ENCODE results near the gene LY6G6F. TPM values are rescaled to one million over a fixed set of nuclear protein-coding genes. Genes with fewer than 3 reads are reported as not detected.

The LY6G6F gene
- total RNA-seq, 1 donor from 2014 or later: not detected

DNA sequence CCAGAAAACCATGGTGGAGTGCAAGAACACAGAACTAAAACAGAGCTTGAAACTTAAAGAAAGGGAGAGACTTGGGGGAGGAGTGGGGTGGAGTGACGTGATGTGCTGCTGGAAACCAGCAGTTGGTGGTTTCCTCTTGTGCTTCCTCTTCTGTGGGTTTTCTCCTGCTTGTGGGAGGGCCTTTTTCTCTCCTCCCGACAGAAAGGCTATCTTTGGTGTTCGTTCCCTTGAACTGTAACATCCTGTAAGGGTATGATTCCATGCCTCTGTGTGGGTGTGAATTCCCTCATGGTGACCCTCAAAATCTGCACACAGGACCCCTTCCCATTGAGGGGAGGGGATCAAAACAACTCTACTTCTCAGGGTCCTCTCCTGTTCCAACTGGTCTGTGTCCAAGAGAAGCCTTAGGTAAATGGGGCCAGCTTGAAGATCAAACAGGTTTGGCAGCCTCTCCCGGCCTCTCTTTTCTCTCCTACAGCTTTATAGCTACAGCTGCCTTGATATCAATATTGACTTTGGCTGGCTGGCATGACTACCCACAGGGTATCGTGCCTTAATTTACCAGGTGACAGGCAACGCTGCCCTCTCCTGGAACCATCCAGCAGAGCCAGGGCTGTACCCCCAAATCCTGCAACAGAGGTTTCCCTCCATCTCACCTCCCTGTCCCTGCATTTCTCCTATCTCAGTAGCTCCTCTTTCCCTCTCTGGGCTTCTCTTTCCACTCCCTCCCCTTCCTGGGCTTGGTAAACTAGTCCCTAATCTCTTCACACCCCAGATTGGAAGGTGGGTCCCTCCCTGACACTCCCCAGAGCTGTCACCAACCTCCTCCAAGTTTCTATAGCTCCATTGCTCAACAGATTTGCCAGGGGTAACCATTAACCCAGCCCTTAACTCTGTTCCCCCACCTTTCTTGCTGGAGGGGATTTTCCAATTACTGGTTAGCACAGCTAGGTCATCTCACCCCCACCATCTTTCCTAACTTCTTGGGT lies 31.6 kb downstream of the LY6G6F start:
- DNase-seq (ENCODE audit: extremely low spot score, unreplicated experiment): no peak
- Mint-ChIP-seq H3K9me3 (ENCODE audit: unreplicated experiment) (no peaks in the 10 kb centered on the region), H3K4me3 (ENCODE audit: unreplicated experiment) (peak overlapping the region; percentile 46), H3K4me1 (ENCODE audit: unreplicated experiment) (peaks cover 52% of the 10 kb centered on the region), H3K27me3 (ENCODE audit: unreplicated experiment) (no peaks in the 10 kb centered on the region), H3K36me3 (ENCODE audit: unreplicated experiment) (peaks cover 7% of the 10 kb centered on the region), H3K27ac (ENCODE audit: unreplicated experiment) (peak overlapping the region; percentile 96)
- TF ChIP-seq, protein P1, sequence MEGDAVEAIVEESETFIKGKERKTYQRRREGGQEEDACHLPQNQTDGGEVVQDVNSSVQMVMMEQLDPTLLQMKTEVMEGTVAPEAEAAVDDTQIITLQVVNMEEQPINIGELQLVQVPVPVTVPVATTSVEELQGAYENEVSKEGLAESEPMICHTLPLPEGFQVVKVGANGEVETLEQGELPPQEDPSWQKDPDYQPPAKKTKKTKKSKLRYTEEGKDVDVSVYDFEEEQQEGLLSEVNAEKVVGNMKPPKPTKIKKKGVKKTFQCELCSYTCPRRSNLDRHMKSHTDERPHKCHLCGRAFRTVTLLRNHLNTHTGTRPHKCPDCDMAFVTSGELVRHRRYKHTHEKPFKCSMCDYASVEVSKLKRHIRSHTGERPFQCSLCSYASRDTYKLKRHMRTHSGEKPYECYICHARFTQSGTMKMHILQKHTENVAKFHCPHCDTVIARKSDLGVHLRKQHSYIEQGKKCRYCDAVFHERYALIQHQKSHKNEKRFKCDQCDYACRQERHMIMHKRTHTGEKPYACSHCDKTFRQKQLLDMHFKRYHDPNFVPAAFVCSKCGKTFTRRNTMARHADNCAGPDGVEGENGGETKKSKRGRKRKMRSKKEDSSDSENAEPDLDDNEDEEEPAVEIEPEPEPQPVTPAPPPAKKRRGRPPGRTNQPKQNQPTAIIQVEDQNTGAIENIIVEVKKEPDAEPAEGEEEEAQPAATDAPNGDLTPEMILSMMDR (IDR thresholded peaks at IDR 0.05): peak; percentile 35

DNA sequence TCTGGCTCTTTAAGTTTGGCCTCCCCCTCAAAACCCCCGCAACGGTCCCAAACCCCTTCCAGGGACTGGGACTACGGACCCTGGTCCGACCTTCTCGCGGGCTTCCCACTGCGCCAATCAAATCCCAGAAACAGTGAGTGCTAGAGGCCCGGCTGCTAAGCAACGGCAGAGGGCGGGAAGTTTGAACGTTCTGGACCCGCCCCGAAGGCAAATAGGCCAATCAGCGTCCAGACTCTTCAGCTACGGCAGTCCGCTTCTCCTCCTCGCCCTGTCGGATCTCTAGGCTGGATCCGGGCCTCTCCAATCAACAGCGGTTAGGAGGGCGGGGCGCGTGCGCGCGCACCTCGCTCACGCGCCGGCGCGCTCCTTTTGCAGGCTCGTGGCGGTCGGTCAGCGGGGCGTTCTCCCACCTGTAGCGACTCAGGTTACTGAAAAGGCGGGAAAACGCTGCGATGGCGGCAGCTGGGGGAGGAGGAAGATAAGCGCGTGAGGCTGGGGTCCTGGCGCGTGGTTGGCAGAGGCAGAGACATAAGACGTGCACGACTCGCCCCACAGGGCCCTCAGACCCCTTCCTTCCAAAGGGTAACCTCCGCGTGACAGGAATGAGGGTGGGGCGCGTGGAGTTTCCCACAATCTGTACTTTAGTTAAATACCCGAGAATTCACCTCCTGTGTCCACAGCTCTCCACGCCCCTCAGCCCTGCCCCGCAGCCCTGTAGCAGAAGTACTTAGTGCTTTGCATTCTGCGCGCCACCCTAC lies 33.2 kb downstream of the LY6G6F start, which contains the start of gene MSH5:
TSS of gene MSH5 (plus strand) at position 367 of the 758 bp plus-strand sequence. CDS start 462 bp downstream, outside the sequence.
- Mint-ChIP-seq H3K4me1 (ENCODE audit: unreplicated experiment) (peaks cover 42% of the 10 kb centered on the region), H3K9me3 (ENCODE audit: unreplicated experiment) (no peaks in the 10 kb centered on the region), H3K27me3 (ENCODE audit: unreplicated experiment) (no peaks in the 10 kb centered on the region), H3K36me3 (ENCODE audit: unreplicated experiment) (no peaks in the 10 kb centered on the region), H3K27ac (ENCODE audit: unreplicated experiment) (peak within 1 kb of the TSS; percentile 96), H3K4me3 (ENCODE audit: unreplicated experiment) (peak within 1 kb of the TSS; percentile 97)
- peak; percentile 99 for DNase-seq (ENCODE audit: extremely low spot score, unreplicated experiment)
- TF ChIP-seq, protein P1 (IDR thresholded peaks at IDR 0.05): no peak

DNA sequence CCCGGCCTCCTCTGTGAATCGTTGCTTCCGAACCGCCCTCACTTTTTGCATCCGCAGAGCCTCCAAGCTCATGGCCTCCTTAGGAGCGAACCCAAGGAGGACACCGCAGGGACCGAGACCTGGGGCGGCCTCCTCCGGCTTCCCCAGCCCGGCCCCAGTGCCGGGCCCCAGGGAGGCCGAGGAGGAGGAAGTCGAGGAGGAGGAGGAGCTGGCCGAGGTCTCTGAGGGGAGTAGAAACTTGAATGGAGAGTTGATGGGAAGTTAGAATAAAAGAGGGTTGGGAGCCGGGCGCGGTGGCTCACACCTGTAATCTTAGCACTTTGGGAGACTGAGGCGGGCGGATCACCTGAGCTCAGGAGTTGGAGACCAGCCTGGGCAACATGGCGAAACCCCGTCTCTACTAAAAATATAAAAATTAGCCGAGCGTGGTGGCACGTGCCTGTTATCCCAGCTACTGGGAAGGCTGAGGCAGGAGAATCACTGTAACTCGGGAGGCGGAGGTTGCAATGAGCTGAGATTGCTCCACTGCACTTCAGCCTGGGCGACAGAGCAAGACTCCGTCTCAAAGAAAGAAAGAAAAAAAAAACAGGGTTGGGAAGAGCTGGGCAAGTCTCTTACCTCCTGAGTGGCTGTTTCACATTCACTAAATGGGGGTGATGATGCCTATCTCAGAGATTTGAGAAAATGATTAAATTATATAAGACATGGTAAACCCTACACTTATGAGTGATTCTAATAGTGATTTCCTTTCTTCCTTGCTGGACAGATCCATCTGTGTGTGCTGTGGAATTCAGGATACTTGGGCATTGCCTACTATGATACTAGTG lies 33.9 kb downstream of the LY6G6F start:
- TF ChIP-seq, protein P1 (IDR thresholded peaks at IDR 0.05): no peak
- Mint-ChIP-seq H3K9me3 (ENCODE audit: unreplicated experiment) (no peaks in the 10 kb centered on the region), H3K4me1 (ENCODE audit: unreplicated experiment) (peaks cover 37% of the 10 kb centered on the region), H3K4me3 (ENCODE audit: unreplicated experiment) (peak overlapping the region; percentile 97), H3K27me3 (ENCODE audit: unreplicated experiment) (no peaks in the 10 kb centered on the region), H3K27ac (ENCODE audit: unreplicated experiment) (peak overlapping the region; percentile 96), H3K36me3 (ENCODE audit: unreplicated experiment) (no peaks in the 10 kb centered on the region)
- DNase-seq (ENCODE audit: extremely low spot score, unreplicated experiment): no peak

DNA sequence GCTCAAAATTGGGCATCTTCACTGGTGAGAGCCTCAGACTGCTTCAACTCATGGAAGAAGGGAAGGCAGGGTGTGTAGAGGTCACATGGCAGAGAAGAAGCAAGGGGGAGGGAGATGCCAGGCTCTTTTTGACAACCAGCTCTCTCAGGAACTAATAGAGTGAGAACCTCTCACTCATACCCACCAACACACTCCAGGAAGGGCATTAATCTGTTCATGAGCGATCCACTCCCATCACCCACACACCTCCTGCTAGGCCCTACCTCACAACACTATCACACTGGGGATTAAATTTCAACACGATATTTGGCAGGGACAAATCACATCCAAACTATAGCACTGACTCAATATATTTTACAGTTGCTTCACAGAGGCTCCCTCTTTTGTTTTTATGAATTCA lies 35.1 kb downstream of the LY6G6F start:
- H3K4me1 Mint-ChIP-seq (ENCODE audit: unreplicated experiment): peaks cover 33% of the 10 kb centered on the region
- H3K36me3 Mint-ChIP-seq (ENCODE audit: unreplicated experiment): no peaks in the 10 kb centered on the region
- H3K27ac Mint-ChIP-seq (ENCODE audit: unreplicated experiment): no peak overlapping the region
- no peak overlapping the region for H3K4me3 Mint-ChIP-seq (ENCODE audit: unreplicated experiment)
- DNase-seq (ENCODE audit: extremely low spot score, unreplicated experiment): no peak
- TF ChIP-seq, protein P1 (IDR thresholded peaks at IDR 0.05): no peak
- no peaks in the 10 kb centered on the region for H3K27me3 Mint-ChIP-seq (ENCODE audit: unreplicated experiment)
- no peaks in the 10 kb centered on the region for H3K9me3 Mint-ChIP-seq (ENCODE audit: unreplicated experiment)
